Cardiac muscle cell (in vitro differentiated cells and primary cell): Measurements from ENCODE around the gene PTPA. TPM values are rescaled to one million over a fixed set of nuclear protein-coding genes. Genes with fewer than 3 reads are reported as not detected.

ENCODE experiments used
- DNase-seq, 2 donors: peaks; one replicate each; pipeline versions ENCODE4 v3.0.0 to v3.0.0-alpha.2; 2010 to 2017; ENCODE audit warnings: low read depth in 1 of 2, low spot score in 1 of 2
- H3K27ac ChIP-seq: fragments of 200-600 bp; sonication (generic); 2 replicates; pipeline ENCODE4 v1.5.1; 2016
- H3K27me3 ChIP-seq: fragments of 200-600 bp; sonication (generic); 2 replicates; pipeline ENCODE4 v1.6.0; 2016; ENCODE audit warnings: control low read depth
- H3K36me3 ChIP-seq: fragments of 200-600 bp; sonication (generic); 2 replicates; pipeline ENCODE4 v1.5.1; 2016; ENCODE audit warnings: control low read depth
- H3K4me1 ChIP-seq: fragments of 200-600 bp; sonication (generic); 2 replicates; pipeline ENCODE4 v1.8.1; 2017; ENCODE audit warnings: low read depth, mild to moderate bottlenecking, mixed run types
- H3K4me3 ChIP-seq: fragments of 200-600 bp; sonication (generic); 2 replicates; pipeline ENCODE4 v1.5.1; 2016; ENCODE audit warnings: mild to moderate bottlenecking
- H3K9me3 ChIP-seq: fragments of 200-600 bp; sonication (generic); 2 replicates; pipeline ENCODE4 v1.5.1; 2017; ENCODE audit warnings: low read depth, mild to moderate bottlenecking, control low read depth
- polyA plus RNA-seq: library from polyadenylated mRNA; unstranded; fragments of >200 nt; fragmentation: Nextera tagmentation; extraction: Ambion mirVana; gene quantifications from 2 replicates; pipeline ENCODE4 v1.2.1, GENCODE V29; 2016
- total RNA-seq: library from RNA; depleted of rRNA; stranded (reverse); fragments of >200 nt; gene quantifications from 2 replicates; pipeline ENCODE4 v1.2.3, GENCODE V29; 2016
- TF ChIP-seq, protein P1 (sequence below): IDR thresholded peaks from 2 replicates; pipeline ENCODE4 v1.5.1; 2012; ENCODE audit warnings: low read depth, mild to moderate bottlenecking, low read length

The PTPA gene
- total and polyA plus RNA-seq, 2 experiments from 2014 or later, result 144 to 197 TPM

DNA sequence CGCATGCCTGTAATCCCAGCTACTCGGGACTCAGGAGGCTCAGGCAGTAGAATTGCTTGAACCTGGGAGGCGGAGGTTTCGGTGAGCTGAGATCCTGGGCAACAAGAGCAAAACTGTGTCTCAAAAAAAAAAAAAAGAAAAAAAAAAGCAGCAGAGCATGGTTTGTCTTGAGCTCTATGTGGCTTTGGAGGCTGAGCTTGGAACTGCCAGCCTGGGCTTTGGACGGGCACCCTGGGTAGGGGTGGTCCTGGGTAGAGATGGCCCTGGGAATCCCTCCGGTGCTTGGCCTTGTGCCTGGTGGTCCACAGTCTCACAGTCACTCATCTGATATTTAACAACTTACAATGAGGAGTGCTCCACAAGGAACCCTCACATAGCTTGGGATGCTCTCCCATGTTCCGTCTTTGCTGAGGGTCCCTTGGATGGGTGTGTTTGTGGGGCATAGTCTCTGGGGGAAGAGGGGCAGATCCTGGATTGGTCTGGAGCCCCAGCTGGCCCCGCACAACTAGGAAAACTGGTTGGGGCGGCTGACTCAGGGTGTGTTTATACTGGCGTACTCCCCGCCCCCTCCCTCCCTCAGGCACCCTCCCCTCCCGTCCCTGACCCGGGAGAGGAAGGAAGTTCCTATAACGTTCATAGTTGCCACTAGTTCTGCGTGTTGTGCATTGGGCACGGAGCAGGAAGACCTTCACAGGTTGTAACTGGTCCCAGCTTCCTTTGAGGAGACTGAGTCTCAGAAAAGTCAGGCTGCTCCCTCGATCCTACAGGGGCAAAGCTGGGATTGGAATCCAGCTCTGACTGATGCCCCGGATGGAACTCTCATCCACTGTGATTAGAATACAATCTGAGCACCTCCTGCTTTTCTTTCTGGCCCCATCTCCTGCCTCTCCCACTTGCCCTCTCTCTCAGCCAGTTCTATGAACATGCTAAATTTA lies 55.7 kb downstream of the PTPA start:
- no peaks in the 10 kb centered on the region for H3K27me3 ChIP-seq
- peak in 1 of 2 donors; percentile 78 for DNase-seq
- TF ChIP-seq, protein P1, sequence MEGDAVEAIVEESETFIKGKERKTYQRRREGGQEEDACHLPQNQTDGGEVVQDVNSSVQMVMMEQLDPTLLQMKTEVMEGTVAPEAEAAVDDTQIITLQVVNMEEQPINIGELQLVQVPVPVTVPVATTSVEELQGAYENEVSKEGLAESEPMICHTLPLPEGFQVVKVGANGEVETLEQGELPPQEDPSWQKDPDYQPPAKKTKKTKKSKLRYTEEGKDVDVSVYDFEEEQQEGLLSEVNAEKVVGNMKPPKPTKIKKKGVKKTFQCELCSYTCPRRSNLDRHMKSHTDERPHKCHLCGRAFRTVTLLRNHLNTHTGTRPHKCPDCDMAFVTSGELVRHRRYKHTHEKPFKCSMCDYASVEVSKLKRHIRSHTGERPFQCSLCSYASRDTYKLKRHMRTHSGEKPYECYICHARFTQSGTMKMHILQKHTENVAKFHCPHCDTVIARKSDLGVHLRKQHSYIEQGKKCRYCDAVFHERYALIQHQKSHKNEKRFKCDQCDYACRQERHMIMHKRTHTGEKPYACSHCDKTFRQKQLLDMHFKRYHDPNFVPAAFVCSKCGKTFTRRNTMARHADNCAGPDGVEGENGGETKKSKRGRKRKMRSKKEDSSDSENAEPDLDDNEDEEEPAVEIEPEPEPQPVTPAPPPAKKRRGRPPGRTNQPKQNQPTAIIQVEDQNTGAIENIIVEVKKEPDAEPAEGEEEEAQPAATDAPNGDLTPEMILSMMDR, result no peak
- peaks cover 5% of the 10 kb centered on the region for H3K4me1 ChIP-seq
- no peaks in the 10 kb centered on the region for H3K9me3 ChIP-seq
- no peak overlapping the region for H3K4me3 ChIP-seq
- no peak overlapping the region for H3K27ac ChIP-seq
- H3K36me3 ChIP-seq, result no peaks in the 10 kb centered on the region

DNA sequence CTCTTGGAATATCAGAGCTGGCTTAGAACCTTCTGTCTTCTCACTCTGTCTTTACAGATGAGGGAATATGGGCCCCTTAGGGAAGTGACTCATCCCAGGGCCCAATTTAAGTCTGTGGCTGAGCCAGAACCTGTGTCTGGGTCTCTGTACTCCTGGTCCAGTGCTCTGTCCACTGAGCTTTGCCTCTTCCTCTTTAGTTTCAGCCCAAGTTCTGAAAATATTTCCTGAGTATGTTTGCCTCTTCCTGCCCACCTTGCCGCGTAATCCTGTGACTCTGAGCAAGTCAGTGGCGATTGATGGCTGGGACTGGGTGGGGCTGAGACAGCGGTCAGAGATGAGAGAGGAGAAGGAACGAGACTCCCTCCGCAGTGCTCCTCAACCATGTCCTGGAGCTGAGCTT lies 59.0 kb downstream of the PTPA start:
- H3K4me1 ChIP-seq, result peaks cover 8% of the 10 kb centered on the region
- no peaks in the 10 kb centered on the region for H3K9me3 ChIP-seq
- no peak overlapping the region for H3K4me3 ChIP-seq

GRCh38 chr9:129171993-129172751 lies 61.0 kb downstream of the PTPA start:
- DNase-seq, result no peak
- Histone ChIP-seq H3K27me3 (no peaks in the 10 kb centered on the region), H3K36me3 (no peaks in the 10 kb centered on the region), H3K4me1 (peaks cover 13% of the 10 kb centered on the region), H3K4me3 (no peak overlapping the region), H3K27ac (no peak overlapping the region), H3K9me3 (no peaks in the 10 kb centered on the region)
- TF ChIP-seq, protein P1, result no peak

More for the DNA sequence above, 59.0 kb downstream of the PTPA start:
- no peak overlapping the region for H3K27ac ChIP-seq
- no peaks in the 10 kb centered on the region for H3K36me3 ChIP-seq
- no peak for DNase-seq
- no peaks in the 10 kb centered on the region for H3K27me3 ChIP-seq
- TF ChIP-seq, protein P1, result no peak

DNA sequence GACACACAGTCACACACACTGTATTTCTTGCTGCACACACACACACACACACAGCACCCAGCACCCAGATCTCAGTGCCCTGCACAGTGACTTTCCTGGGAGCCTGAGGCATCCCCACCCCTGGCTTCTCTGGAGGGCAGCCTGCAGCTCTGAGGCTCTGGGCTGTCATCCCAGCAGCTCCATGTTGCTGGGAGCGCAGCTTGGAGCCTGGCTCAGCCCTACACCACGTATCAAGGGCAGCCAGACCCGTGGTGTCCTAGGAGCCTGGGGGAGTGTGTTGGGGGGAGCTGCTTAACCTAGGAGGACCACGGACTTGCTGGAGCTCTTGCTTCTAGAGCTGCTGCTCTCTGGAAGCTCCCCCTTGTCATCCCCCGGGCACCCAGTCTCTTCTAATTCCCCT lies 61.6 kb downstream of the PTPA start:
- peak in 1 of 2 donors; percentile 36 for DNase-seq
- Histone ChIP-seq H3K9me3 (no peaks in the 10 kb centered on the region), H3K36me3 (no peaks in the 10 kb centered on the region)

More for the DNA sequence above, 61.6 kb downstream of the PTPA start:
- Histone ChIP-seq H3K27me3 (no peaks in the 10 kb centered on the region), H3K4me1 (peaks cover 11% of the 10 kb centered on the region), H3K27ac (no peak overlapping the region), H3K4me3 (no peak overlapping the region)
- TF ChIP-seq, protein P1, result no peak
